Osteocyte (in vitro differentiated cells): ENCODE data around the gene ARPC5. TPM values are rescaled to one million over a fixed set of nuclear protein-coding genes. Genes with fewer than 3 reads are reported as not detected.

Experiments
- DNase-seq: peaks from one replicate; pipeline ENCODE4 v3.0.0; 2021; ENCODE audit warnings: mixed read lengths; ENCODE audit not compliant: unreplicated experiment; ENCODE audit errors: extremely low spot score
- H3K27ac Mint-ChIP-seq: one replicate; pipeline ENCODE4 v1.8.0; 2021; ENCODE audit warnings: mild to moderate bottlenecking, mixed read lengths; ENCODE audit not compliant: unreplicated experiment
- H3K27me3 Mint-ChIP-seq: one replicate; pipeline ENCODE4 v1.8.0; 2021; ENCODE audit warnings: mixed read lengths; ENCODE audit not compliant: unreplicated experiment
- H3K36me3 Mint-ChIP-seq: one replicate; pipeline ENCODE4 v1.8.0; 2021; ENCODE audit warnings: mixed read lengths; ENCODE audit not compliant: unreplicated experiment
- H3K4me1 Mint-ChIP-seq: one replicate; pipeline ENCODE4 v1.8.0; 2021; ENCODE audit warnings: mixed read lengths; ENCODE audit not compliant: unreplicated experiment
- H3K4me3 Mint-ChIP-seq: one replicate; pipeline ENCODE4 v1.8.0; 2021; ENCODE audit warnings: mild to moderate bottlenecking, moderate library complexity, mixed read lengths; ENCODE audit not compliant: unreplicated experiment
- H3K9me3 Mint-ChIP-seq: one replicate; pipeline ENCODE4 v1.8.0; 2021; ENCODE audit warnings: mixed read lengths; ENCODE audit not compliant: unreplicated experiment
- CTCF ChIP-seq: fragments of 200-600 bp; sonication (generic); IDR thresholded peaks from 2 replicates; pipeline ENCODE4 v1.5.0; 2021; ENCODE audit warnings: antibody characterized with exemption, mild to moderate bottlenecking, moderate library complexity
- total RNA-seq: library from RNA; stranded (reverse); gene quantifications from 2 replicates; pipeline ENCODE4 v1.2.1, GENCODE V29; 2021

ARPC5 gene
- total RNA-seq, 1 donor from 2014 or later, result 127 TPM

DNA sequence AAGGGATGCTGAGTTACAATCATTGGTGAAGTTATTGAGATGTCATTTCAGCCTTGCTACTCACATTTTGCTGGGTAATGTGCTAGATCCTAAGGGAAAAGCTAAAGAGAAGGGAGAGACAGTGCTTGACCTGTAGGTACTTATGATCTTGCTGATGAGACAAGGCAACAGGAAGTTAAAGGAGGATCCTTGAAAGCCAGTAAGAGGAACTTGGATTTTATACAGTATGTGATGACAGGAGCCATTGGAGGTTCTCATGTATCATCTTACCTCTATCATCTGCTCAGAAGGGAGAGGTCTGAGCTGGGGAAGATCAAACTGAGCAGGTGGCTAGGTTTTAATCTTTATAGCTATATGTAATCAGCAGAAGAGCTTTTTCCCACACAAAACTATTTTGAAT is 11.2 kb upstream of the ARPC5 start:
- Mint-ChIP-seq H3K9me3 (no peaks in the 10 kb centered on the region), H3K27me3 (no peaks in the 10 kb centered on the region), H3K4me3 (no peak overlapping the region), H3K4me1 (no peaks in the 10 kb centered on the region), H3K27ac (no peak overlapping the region), H3K36me3 (no peaks in the 10 kb centered on the region)
- TF ChIP-seq CTCF, result no peak
- no peak for DNase-seq

- H3K4me1 Mint-ChIP-seq, result no peaks in the 10 kb centered on the region
- H3K36me3 Mint-ChIP-seq, result no peaks in the 10 kb centered on the region
- no peak for TF ChIP-seq CTCF
- no peaks in the 10 kb centered on the region for H3K9me3 Mint-ChIP-seq
- H3K27ac Mint-ChIP-seq, result no peak overlapping the region
- no peaks in the 10 kb centered on the region for H3K27me3 Mint-ChIP-seq
- H3K4me3 Mint-ChIP-seq, result no peak overlapping the region
- DNase-seq, result no peak
These were observed 9.9 kb upstream of the ARPC5 start for GRCh38 chr1:183645531-183645930.

GRCh38 chr1:183642166-183642565 is 6.6 kb upstream of the ARPC5 start:
- H3K27ac Mint-ChIP-seq, result no peak overlapping the region
- H3K36me3 Mint-ChIP-seq, result no peaks in the 10 kb centered on the region
- no peak for TF ChIP-seq CTCF
- no peak overlapping the region for H3K4me3 Mint-ChIP-seq
- DNase-seq, result no peak
- H3K4me1 Mint-ChIP-seq, result no peaks in the 10 kb centered on the region
- H3K27me3 Mint-ChIP-seq, result no peaks in the 10 kb centered on the region
- no peaks in the 10 kb centered on the region for H3K9me3 Mint-ChIP-seq

GRCh38 chr1:183640193-183640592 is 4.6 kb upstream of the ARPC5 start:
- H3K27ac Mint-ChIP-seq, result no peak overlapping the region
- no peaks in the 10 kb centered on the region for H3K27me3 Mint-ChIP-seq
- no peak for DNase-seq
- H3K4me1 Mint-ChIP-seq, result peaks cover 11% of the 10 kb centered on the region
- no peak overlapping the region for H3K4me3 Mint-ChIP-seq
- no peaks in the 10 kb centered on the region for H3K9me3 Mint-ChIP-seq
- TF ChIP-seq CTCF, result no peak
- H3K36me3 Mint-ChIP-seq, result no peaks in the 10 kb centered on the region

GRCh38 chr1:183638649-183639387 is 3.2 kb upstream of the ARPC5 start:
- H3K4me1 Mint-ChIP-seq, result peaks cover 17% of the 10 kb centered on the region
- no peak for DNase-seq
- H3K27ac Mint-ChIP-seq, result no peak overlapping the region
- H3K36me3 Mint-ChIP-seq, result no peaks in the 10 kb centered on the region
- H3K4me3 Mint-ChIP-seq, result no peak overlapping the region
- H3K9me3 Mint-ChIP-seq, result no peaks in the 10 kb centered on the region
- no peaks in the 10 kb centered on the region for H3K27me3 Mint-ChIP-seq
- no peak for TF ChIP-seq CTCF
